ENCODE results near the gene LDLRAD3. TPM values are rescaled to one million over a fixed set of nuclear protein-coding genes. Genes with fewer than 3 reads are reported as not detected.

Gene LDLRAD3
- total RNA-seq, 1 experiment from 2014 or later, result 12.1 TPM

DNA sequence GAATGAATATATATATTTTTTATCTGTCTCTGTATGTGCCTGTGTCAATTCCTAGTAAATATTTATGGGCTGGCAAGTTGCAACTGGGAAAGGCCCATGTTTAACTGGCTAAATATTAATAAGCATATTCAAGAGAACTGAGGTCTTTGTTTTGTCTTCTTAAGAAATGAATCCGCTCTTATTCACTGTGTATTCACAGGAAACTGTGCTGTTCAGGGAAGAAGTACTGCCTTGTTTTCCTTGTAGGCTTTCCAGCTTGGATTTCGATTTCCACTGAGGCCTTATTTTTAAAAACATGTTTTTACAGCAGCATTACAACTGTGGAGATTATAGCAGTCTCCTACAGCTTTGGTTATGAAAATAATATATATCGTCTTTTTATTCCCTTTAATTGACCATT, 64.7 kb downstream of the LDLRAD3 start:
- Histone ChIP-seq H3K79me1 (ENCODE audit: insufficient read depth, low read depth, low read length, poor library complexity, severe bottlenecking) (no peaks in the 10 kb centered on the region), H4K20me1 (ENCODE audit: control insufficient read depth, insufficient read depth, insufficient read length) (no peaks in the 10 kb centered on the region), H3K23ac (ENCODE audit: insufficient read length, low read depth, low read length) (no peak overlapping the region), H3T11ph (ENCODE audit: low read length) (no peak overlapping the region), H3K27ac (ENCODE audit: insufficient read length, low read depth, low read length) (no peak overlapping the region), H3K23me2 (ENCODE audit: insufficient read length, low read depth, low read length, poor library complexity, severe bottlenecking) (no peaks in the 10 kb centered on the region), H3K4ac (ENCODE audit: low read depth, low read length) (no peak overlapping the region), H3K14ac (ENCODE audit: insufficient read depth, low read length) (no peak overlapping the region), H4K8ac (replicated peaks; ENCODE audit: insufficient read length, low read depth, low read length) (no peak overlapping the region), H3K27me3 (ENCODE audit: insufficient read depth, low read length) (no peaks in the 10 kb centered on the region), H2BK120ac (ENCODE audit: low read depth, low read length, poor library complexity, severe bottlenecking) (no peak overlapping the region), H2BK5ac (ENCODE audit: insufficient read length, low read length) (no peak overlapping the region), H3K4me2 (ENCODE audit: insufficient read depth, insufficient read length, low read length) (no peak overlapping the region), H2BK12ac (ENCODE audit: insufficient read length, low read depth, low read length) (no peak overlapping the region), H3K9me3 (ENCODE audit: control insufficient read depth, low read depth, low read length) (peaks cover 5% of the 10 kb centered on the region), H2BK15ac (ENCODE audit: low read depth, low read length) (no peak overlapping the region), H3K79me2 (ENCODE audit: insufficient read depth, low read length) (no peaks in the 10 kb centered on the region; the same call in 1 of the 2 replicates), H3K4me1 (ENCODE audit: insufficient read depth, low read length) (no peaks in the 10 kb centered on the region), H4K91ac (ENCODE audit: insufficient read length, low read depth, low read length) (no peak overlapping the region), H3K9ac (ENCODE audit: extremely low read depth, insufficient read length, low read length) (no peak overlapping the region), H2AFZ (ENCODE audit: low read length) (no peak overlapping the region), H2BK20ac (ENCODE audit: low read depth, low read length, poor library complexity, severe bottlenecking) (no peak overlapping the region), H3K56ac (ENCODE audit: insufficient read length, low read depth, low read length) (no peak overlapping the region), H3K18ac (ENCODE audit: insufficient read length, low read depth, low read length) (no peak overlapping the region), H2AK5ac (ENCODE audit: insufficient read length, low read length) (no peak overlapping the region), H4K5ac (ENCODE audit: insufficient read length, low read depth, low read length) (no peak overlapping the region)
- no peak for DNase-seq
- Mint-ChIP-seq H3K36me3 (ENCODE audit: insufficient read depth in 1 of 3, low read depth in 3 of 3) (peaks cover 14 to 25% (median 19%) of the 10 kb centered on the region in 3 experiments), H3K27me3 (ENCODE audit: low read depth) (0 out of 2 replicates have a peak, but pooled peaks cover under 1% of the 10 kb centered on the region), H3K27ac (no peak overlapping the region), H3K4me1 (peaks cover 14 to 16% of the 10 kb centered on the region in 2 experiments), H3K4me3 (no peak overlapping the region), H3K9me3 (peaks cover 20 to 25% of the 10 kb centered on the region in 2 experiments)
- TF ChIP-seq, protein P1, sequence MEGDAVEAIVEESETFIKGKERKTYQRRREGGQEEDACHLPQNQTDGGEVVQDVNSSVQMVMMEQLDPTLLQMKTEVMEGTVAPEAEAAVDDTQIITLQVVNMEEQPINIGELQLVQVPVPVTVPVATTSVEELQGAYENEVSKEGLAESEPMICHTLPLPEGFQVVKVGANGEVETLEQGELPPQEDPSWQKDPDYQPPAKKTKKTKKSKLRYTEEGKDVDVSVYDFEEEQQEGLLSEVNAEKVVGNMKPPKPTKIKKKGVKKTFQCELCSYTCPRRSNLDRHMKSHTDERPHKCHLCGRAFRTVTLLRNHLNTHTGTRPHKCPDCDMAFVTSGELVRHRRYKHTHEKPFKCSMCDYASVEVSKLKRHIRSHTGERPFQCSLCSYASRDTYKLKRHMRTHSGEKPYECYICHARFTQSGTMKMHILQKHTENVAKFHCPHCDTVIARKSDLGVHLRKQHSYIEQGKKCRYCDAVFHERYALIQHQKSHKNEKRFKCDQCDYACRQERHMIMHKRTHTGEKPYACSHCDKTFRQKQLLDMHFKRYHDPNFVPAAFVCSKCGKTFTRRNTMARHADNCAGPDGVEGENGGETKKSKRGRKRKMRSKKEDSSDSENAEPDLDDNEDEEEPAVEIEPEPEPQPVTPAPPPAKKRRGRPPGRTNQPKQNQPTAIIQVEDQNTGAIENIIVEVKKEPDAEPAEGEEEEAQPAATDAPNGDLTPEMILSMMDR (conservative IDR thresholded peaks at IDR 0.05), result no peak
- WGBS (ENCODE audit: extremely low coverage, insufficient read length, low lambda C conversion rate), result no CpG with 5 or more reads among the region's 3 CpGs
